CD4-positive, CD25-positive, alpha-beta regulatory T cell (primary cell): Measurements from ENCODE around the gene AANAT. TPM values are rescaled to one million over a fixed set of nuclear protein-coding genes. Genes with fewer than 3 reads are reported as not detected.

Source experiments
- ATAC-seq, 2 donors: fragments of 150-1000 bp; cut with Tn5 transposase; one replicate each; pipeline ENCODE4 v1.10.0; 2021; ENCODE audit warnings: low read depth in 2 of 2, moderate number of reproducible peaks in 2 of 2, moderate library complexity in 1 of 2
- DNase-seq, 3 donors: peaks; one replicate each; pipeline versions ENCODE4 v3.0.0 to v3.0.0-alpha.2; 2012 to 2022; ENCODE audit warnings: mixed read lengths in 1 of 3
- H3K27ac ChIP-seq: one replicate; pipeline ENCODE4 v1.7.0; 2013; ENCODE audit warnings: mild to moderate bottlenecking, low read length; ENCODE audit not compliant: insufficient read depth, poor library complexity, severe bottlenecking
- H3K27me3 ChIP-seq: one replicate; pipeline ENCODE4 v1.7.0; 2013; ENCODE audit warnings: low read length; ENCODE audit not compliant: control insufficient read depth, insufficient read depth
- H3K36me3 ChIP-seq: one replicate; pipeline ENCODE4 v1.7.0; 2013; ENCODE audit warnings: mild to moderate bottlenecking, low read length, moderate library complexity; ENCODE audit not compliant: control insufficient read depth, insufficient read depth
- H3K4me1 ChIP-seq: 2 replicates; pipeline ENCODE4 v1.7.0; 2013; ENCODE audit warnings: mild to moderate bottlenecking, low read length; ENCODE audit not compliant: insufficient read depth, control insufficient read depth, poor library complexity, severe bottlenecking
- H3K4me3 ChIP-seq: one replicate; pipeline ENCODE4 v1.7.0; 2013; ENCODE audit warnings: low read depth, mild to moderate bottlenecking, low read length, moderate library complexity
- H3K9me3 ChIP-seq, 2 experiments: 1 replicate in 1 of 2; 2 replicates in 1 of 2; pipeline ENCODE4 v1.7.0; 2013; ENCODE audit warnings: low read length in 2 of 2, mild to moderate bottlenecking in 1 of 2, moderate library complexity in 1 of 2; ENCODE audit not compliant: control insufficient read depth in 2 of 2
- H3K27ac Mint-ChIP-seq, 3 donors: one replicate each; pipeline ENCODE4 v1.8.0; 2020 to 2022; ENCODE audit warnings: mild to moderate bottlenecking in 3 of 3, mixed read lengths in 3 of 3, moderate library complexity in 2 of 3
- H3K27me3 Mint-ChIP-seq: one replicate; pipeline ENCODE4 v1.8.0; 2022; ENCODE audit warnings: mild to moderate bottlenecking, mixed read lengths
- H3K36me3 Mint-ChIP-seq: one replicate; pipeline ENCODE4 v1.8.0; 2020; ENCODE audit warnings: mixed read lengths
- H3K4me1 Mint-ChIP-seq, 4 donors: one replicate each; pipeline ENCODE4 v1.8.0; 2020 to 2022; ENCODE audit warnings: mixed read lengths in 4 of 4, mild to moderate bottlenecking in 1 of 4
- H3K4me3 Mint-ChIP-seq, 4 donors: one replicate each; pipeline ENCODE4 v1.8.0; 2020 to 2022; ENCODE audit warnings: mild to moderate bottlenecking in 4 of 4, mixed read lengths in 4 of 4, moderate library complexity in 3 of 4
- H3K9me3 Mint-ChIP-seq, 7 donors: one replicate each; pipeline ENCODE4 v1.8.0; 2020 to 2022; ENCODE audit warnings: mixed read lengths in 7 of 7, mild to moderate bottlenecking in 3 of 7, moderate library complexity in 2 of 7
- polyA plus RNA-seq, 4 donors: library from polyadenylated mRNA; unstranded; fragments of 300-500 nt; fragmentation: Illumina TruSeq; gene quantifications; one replicate each; pipeline ENCODE4 v1.2.3, GENCODE V29; 2021
- total RNA-seq: library from RNA; stranded (reverse); gene quantifications from one replicate; pipeline ENCODE4 v1.2.3, GENCODE V29; 2022

Gene AANAT
- total and polyA plus RNA-seq, 5 donors from 2014 or later, result not detected

GRCh38 chr17:76442341-76443338 lies 24.8 kb upstream of the AANAT start:
- DNase-seq (peak in 1 of 3 donors; percentile 45), ATAC-seq (no peak)
- H3K27me3 Mint-ChIP-seq, result no peaks in the 10 kb centered on the region
- Histone ChIP-seq H3K4me1 (peaks cover 4% of the 10 kb centered on the region), H3K36me3 (no peaks in the 10 kb centered on the region), H3K9me3 (no peaks in the 10 kb centered on the region), H3K27me3 (no peaks in the 10 kb centered on the region), H3K4me3 (no peak overlapping the region), H3K27ac (no peak overlapping the region)
- H3K27ac Mint-ChIP-seq, result no peak overlapping the region
- H3K4me1 Mint-ChIP-seq, result peaks cover 28 to 85% (median 47%) of the 10 kb centered on the region in 4 donors
- peaks cover 27% of the 10 kb centered on the region for H3K36me3 Mint-ChIP-seq
- H3K4me3 Mint-ChIP-seq, result peak overlapping the region in 2 of 4 donors; percentile 13 to 42
- peaks cover 0 to 2% (median 0%) of the 10 kb centered on the region in 7 donors for H3K9me3 Mint-ChIP-seq

DNA sequence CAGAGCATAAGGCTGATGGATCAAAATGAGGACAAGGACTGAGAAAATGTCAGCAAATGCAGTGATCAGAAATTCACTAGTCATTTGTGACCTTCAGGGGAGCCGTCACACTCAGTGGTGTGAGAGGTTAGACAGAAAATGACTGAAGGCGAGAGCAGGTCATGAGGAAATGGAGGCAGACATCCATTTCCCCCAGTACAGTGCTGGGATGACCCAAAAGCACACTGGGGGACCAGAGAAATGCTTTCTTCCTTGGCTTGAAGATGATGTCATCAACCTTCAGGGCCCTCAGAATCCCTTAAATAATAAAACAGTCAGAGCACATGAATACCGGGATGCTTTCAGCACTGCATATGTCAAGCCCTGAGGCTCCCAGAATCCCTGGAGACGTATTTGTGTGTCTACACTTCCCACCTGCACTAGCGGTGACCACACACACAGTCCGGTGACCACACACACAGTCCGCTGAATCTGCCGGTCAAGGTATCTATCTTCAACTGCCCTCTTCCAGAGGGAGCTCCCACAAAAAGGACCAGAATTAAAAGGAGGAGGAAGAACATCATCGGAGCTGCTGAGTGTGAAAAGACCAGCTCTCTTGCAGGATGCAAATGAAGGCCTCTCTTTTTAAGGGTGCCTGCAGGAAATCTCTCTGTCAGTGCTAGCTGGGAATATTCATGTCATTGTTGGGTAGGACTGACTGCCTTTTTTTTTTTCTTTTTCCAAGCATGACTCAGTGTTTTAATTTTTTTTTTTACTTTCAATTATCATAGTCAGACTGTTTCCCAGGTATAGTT lies 22.7 kb upstream of the AANAT start:
- H3K4me1 Mint-ChIP-seq, result peaks cover 27 to 84% (median 48%) of the 10 kb centered on the region in 4 donors
- ATAC-seq, result no peak
- no peak overlapping the region for H3K4me3 Mint-ChIP-seq
- Histone ChIP-seq H3K4me1 (peaks cover 8% of the 10 kb centered on the region), H3K27me3 (no peaks in the 10 kb centered on the region), H3K9me3 (no peaks in the 10 kb centered on the region), H3K36me3 (no peaks in the 10 kb centered on the region), H3K4me3 (no peak overlapping the region), H3K27ac (no peak overlapping the region)
- H3K27ac Mint-ChIP-seq, result peak overlapping the region in 1 of 3 donors; percentile 56
- peaks cover 0 to 2% (median 0%) of the 10 kb centered on the region in 7 donors for H3K9me3 Mint-ChIP-seq
- DNase-seq, result no peak
- peaks cover 26% of the 10 kb centered on the region for H3K36me3 Mint-ChIP-seq
- H3K27me3 Mint-ChIP-seq, result no peaks in the 10 kb centered on the region

- no peak overlapping the region for H3K4me3 ChIP-seq
- peak overlapping the region in 1 of 4 donors; percentile 12 for H3K4me3 Mint-ChIP-seq
- no peaks in the 10 kb centered on the region for H3K9me3 ChIP-seq
- H3K36me3 Mint-ChIP-seq, result peaks cover 23% of the 10 kb centered on the region
- DNase-seq (no peak), ATAC-seq (no peak)
- H3K27me3 ChIP-seq, result no peaks in the 10 kb centered on the region
- peaks cover 30 to 83% (median 53%) of the 10 kb centered on the region in 4 donors for H3K4me1 Mint-ChIP-seq
- H3K27ac Mint-ChIP-seq, result peak overlapping the region in 2 of 3 donors; percentile 18 to 20
- H3K27ac ChIP-seq, result no peak overlapping the region
- H3K9me3 Mint-ChIP-seq, result peaks cover 0 to 2% (median 0%) of the 10 kb centered on the region in 7 donors
- H3K36me3 ChIP-seq, result no peaks in the 10 kb centered on the region
- H3K27me3 Mint-ChIP-seq, result no peaks in the 10 kb centered on the region
- H3K4me1 ChIP-seq, result peaks cover 10% of the 10 kb centered on the region
These were observed 21.5 kb upstream of the AANAT start for GRCh38 chr17:76445697-76446448.

GRCh38 chr17:76446449-76447231 lies 20.8 kb upstream of the AANAT start:
- no peak for DNase-seq
- H3K27ac Mint-ChIP-seq, result peak overlapping the region in 2 of 3 donors; percentile 18 to 20
- Histone ChIP-seq H3K27me3 (no peaks in the 10 kb centered on the region), H3K4me3 (no peak overlapping the region), H3K27ac (no peak overlapping the region), H3K4me1 (peaks cover 17% of the 10 kb centered on the region), H3K36me3 (no peaks in the 10 kb centered on the region), H3K9me3 (no peaks in the 10 kb centered on the region)
- H3K9me3 Mint-ChIP-seq, result no peaks in the 10 kb centered on the region
- no peaks in the 10 kb centered on the region for H3K27me3 Mint-ChIP-seq
- H3K36me3 Mint-ChIP-seq, result peaks cover 26% of the 10 kb centered on the region
- H3K4me1 Mint-ChIP-seq, result peaks cover 30 to 85% (median 55%) of the 10 kb centered on the region in 4 donors
- no peak for ATAC-seq
- no peak overlapping the region for H3K4me3 Mint-ChIP-seq

DNA sequence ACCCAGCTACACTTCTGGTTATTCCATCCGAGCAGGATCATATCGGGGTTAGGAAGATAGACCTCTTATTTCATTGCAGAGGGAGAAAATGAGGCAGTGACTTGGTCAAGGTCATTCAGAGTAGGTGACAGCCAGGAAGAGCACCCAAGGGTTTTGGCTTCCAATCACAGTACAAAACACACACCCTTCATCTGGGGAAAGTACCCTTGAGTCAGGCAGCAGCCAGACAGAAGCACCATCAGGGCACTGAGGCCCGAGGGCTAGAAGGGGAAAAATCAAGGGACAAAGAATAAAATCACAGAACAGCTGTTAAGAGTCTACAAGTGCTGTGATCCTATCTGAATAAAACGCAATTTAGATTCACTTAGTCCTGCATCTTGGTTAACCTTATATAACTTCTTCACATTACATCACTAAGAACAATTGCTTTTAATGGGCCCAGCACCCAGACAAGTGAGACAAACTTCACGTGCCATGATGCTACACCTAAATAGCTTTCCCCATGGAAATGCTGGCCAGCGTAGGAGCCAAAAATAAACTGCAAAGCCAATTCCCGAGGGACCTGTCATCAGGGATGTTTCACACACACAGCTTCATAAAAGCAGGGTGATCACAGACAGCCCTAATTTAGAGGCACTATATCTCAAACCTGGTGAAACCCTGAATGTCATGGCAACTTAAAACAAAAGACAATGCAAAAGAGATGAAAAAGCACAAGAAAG lies 19.3 kb upstream of the AANAT start:
- Mint-ChIP-seq H3K36me3 (peaks cover 20% of the 10 kb centered on the region), H3K27ac (peak overlapping the region in 1 of 3 donors; percentile 56), H3K4me1 (peaks cover 20 to 78% (median 47%) of the 10 kb centered on the region in 4 donors), H3K4me3 (peak overlapping the region in 3 of 4 donors; percentile 19 to 80 (median 47)), H3K27me3 (no peaks in the 10 kb centered on the region), H3K9me3 (no peaks in the 10 kb centered on the region)
- peaks cover 22% of the 10 kb centered on the region for H3K4me1 ChIP-seq
- H3K9me3 ChIP-seq, result no peaks in the 10 kb centered on the region
- ATAC-seq (no peak), DNase-seq (peak in 1 of 3 donors; percentile 19)
- no peaks in the 10 kb centered on the region for H3K36me3 ChIP-seq
- H3K4me3 ChIP-seq, result no peak overlapping the region
- H3K27ac ChIP-seq, result no peak overlapping the region
- H3K27me3 ChIP-seq, result no peaks in the 10 kb centered on the region

DNA sequence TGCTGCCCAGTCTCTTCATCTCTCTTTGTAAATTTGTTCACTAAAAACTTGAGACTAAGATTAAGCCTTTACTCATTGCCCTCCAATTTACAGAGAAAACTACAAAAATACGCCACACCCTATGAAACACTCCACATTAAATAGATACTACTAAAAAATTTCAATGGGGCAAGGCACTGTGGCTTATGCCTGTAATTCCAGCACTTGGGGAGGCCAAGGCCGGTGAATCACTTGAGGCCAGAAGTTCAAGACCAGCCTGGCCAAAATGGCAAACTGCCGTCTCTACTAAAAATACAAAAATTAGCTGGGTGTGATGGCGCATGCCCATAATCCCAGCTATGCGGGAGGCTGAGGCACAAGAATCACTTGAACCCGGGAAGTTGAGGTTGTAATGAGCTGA lies 18.3 kb upstream of the AANAT start:
- no peak for DNase-seq
- Histone ChIP-seq H3K4me3 (no peak overlapping the region), H3K27me3 (no peaks in the 10 kb centered on the region), H3K4me1 (peaks cover 22% of the 10 kb centered on the region), H3K27ac (no peak overlapping the region), H3K9me3 (no peaks in the 10 kb centered on the region), H3K36me3 (no peaks in the 10 kb centered on the region)
- Mint-ChIP-seq H3K4me3 (peak overlapping the region in 2 of 4 donors; percentile 61 to 80), H3K9me3 (no peaks in the 10 kb centered on the region), H3K27me3 (no peaks in the 10 kb centered on the region), H3K36me3 (peaks cover 16% of the 10 kb centered on the region), H3K27ac (peak overlapping the region in 2 of 3 donors; percentile 11 to 56), H3K4me1 (peaks cover 20 to 74% (median 49%) of the 10 kb centered on the region in 4 donors)
- no peak for ATAC-seq
